ENCODE results near the gene TMEM190.

The TMEM190 gene

GRCh38 chr19:55352549-55353145, 24.0 kb upstream of the TMEM190 start:
- no peak for DNase-seq

GRCh38 chr19:55353356-55353802, 23.2 kb upstream of the TMEM190 start:
- DNase-seq = no peak

GRCh38 chr19:55353803-55354697, 22.6 kb upstream of the TMEM190 start:
- DNase-seq = peak; percentile 79

- DNase-seq = no peak
These were observed 21.9 kb upstream of the TMEM190 start, which contains the start of gene COX6B2 for GRCh38 chr19:55354698-55355212. Gene COX6B2 (minus strand): TSS chr19:55354719. CDS start chr19:55354521, 198 bp downstream.

GRCh38 chr19:55355213-55355821, 21.3 kb upstream of the TMEM190 start:
- no peak for DNase-seq

- DNase-seq = no peak
These were observed 18.1 kb upstream of the TMEM190 start for GRCh38 chr19:55358493-55358892.

GRCh38 chr19:55358943-55359908, 17.4 kb upstream of the TMEM190 start:
- DNase-seq = no peak

GRCh38 chr19:55360902-55361301, 15.7 kb upstream of the TMEM190 start:
- DNase-seq = no peak

GRCh38 chr19:55362174-55362989, 14.2 kb upstream of the TMEM190 start:
- DNase-seq = no peak

- no peak for DNase-seq
These were observed 13.5 kb upstream of the TMEM190 start, which contains the start of gene GARIN5B for GRCh38 chr19:55362990-55363716. Gene GARIN5B (minus strand): TSS chr19:55363260. CDS start chr19:55363066, 194 bp downstream.

- DNase-seq = no peak
These were observed 11.4 kb upstream of the TMEM190 start for GRCh38 chr19:55365245-55365644.

GRCh38 chr19:55365964-55366363, 10.7 kb upstream of the TMEM190 start:
- DNase-seq = no peak

- no peak for DNase-seq
These were observed 9.8 kb upstream of the TMEM190 start for GRCh38 chr19:55366790-55367189.

GRCh38 chr19:55368106-55368505, 8.5 kb upstream of the TMEM190 start:
- no peak for DNase-seq

GRCh38 chr19:55368701-55369563, 7.7 kb upstream of the TMEM190 start:
- no peak for DNase-seq

- DNase-seq = no peak
These were observed 6.8 kb upstream of the TMEM190 start for GRCh38 chr19:55369653-55370304.

- no peak for DNase-seq
These were observed 6.2 kb upstream of the TMEM190 start, which contains the start of gene IL11 for GRCh38 chr19:55370305-55370988. Gene IL11 (minus strand): TSS chr19:55370463. CDS start chr19:55370310, 153 bp downstream.

Measured in CD4-positive, alpha-beta T cell treated with Interleukin-21 for 1 hour (primary cell).